HG03108 (cell line): ENCODE results near the gene CEP295NL.
"Not testable (repeated sequence)": the region's sequence is repeated elsewhere in the genome, so short reads cannot be mapped to it uniquely, and the experiment has no call there.

Experiments
- ATAC-seq: cut with Tn5 transposase; IDR thresholded peaks from one replicate; pipeline ENCODE4 v1.9.1; 2021; ENCODE audit warnings: moderate library complexity; ENCODE audit not compliant: unreplicated experiment

CEP295NL gene

DNA sequence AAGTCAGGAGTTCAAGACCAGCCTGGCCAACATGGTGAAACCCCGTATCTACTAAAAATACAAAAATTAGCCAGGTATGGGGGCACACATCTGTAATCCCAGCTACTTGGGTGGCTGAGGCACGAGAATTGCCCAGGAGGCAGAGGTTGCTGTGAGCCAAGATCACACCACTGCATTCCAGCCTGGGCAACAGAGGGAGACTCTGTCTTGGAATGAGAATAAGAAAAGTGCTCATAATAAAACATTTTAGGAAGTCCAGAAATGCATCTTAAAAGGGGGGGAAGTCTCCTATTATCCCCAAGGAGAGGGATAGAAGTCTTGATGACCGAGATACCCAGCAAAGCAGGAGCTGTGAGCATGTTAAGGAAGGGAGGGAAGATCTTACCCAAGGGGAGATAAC is 36.0 kb downstream of the CEP295NL start:
- not testable (repeated sequence) for ATAC-seq

DNA sequence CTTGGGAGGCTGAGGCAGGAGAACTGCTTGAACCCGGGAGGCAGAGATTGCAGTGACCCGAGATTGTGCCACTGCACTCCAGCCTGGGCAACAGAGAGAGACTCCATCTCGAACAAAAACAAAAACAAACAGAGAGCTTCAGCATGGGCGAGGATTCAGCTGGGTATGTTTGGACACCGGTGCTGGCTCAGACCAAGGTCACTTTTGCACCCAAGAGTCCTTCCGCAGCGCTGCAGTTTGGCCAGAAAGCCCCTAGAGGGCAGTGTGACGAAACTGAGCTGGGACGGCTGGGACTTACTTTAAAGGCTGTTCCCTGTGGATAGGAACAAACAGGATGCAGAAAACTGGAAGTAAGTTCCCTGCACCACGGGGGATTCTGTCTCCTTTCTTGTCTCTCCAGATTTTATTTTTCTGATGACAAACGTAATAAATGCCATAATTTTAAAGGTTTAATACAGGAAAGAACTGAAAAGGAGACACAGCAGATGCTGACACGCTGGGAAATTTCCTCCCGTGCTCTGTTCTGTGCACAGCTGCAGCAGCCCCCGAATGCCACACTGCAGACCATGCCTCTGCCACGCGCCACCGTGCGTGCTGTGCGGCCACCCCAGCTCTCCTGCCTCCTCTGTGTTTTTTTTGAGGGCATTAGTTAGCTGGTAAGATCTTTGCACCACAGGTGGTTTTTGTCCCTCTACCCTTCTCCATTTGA is 37.2 kb downstream of the CEP295NL start:
- ATAC-seq: no peak

DNA sequence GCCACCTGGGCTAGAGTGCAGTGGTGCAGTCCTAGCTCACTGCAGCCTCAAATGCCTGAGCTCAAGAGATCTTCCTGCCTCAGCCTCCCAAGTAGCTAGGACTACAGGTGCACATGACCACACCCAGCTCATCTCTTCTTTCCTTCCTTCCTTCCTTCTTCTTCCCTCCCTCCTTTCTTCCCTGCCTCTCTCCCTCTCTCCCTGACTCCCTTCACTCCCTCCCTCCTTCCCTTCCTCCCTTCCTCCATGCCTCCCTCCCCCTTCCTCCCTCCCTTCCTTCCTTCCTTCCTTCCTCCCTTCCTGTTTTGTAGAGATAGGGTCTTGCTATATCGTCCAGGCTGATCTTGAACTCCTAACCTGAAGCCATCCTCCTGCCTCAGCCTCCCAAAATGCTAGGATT is 38.9 kb downstream of the CEP295NL start:
- ATAC-seq: no peak

DNA sequence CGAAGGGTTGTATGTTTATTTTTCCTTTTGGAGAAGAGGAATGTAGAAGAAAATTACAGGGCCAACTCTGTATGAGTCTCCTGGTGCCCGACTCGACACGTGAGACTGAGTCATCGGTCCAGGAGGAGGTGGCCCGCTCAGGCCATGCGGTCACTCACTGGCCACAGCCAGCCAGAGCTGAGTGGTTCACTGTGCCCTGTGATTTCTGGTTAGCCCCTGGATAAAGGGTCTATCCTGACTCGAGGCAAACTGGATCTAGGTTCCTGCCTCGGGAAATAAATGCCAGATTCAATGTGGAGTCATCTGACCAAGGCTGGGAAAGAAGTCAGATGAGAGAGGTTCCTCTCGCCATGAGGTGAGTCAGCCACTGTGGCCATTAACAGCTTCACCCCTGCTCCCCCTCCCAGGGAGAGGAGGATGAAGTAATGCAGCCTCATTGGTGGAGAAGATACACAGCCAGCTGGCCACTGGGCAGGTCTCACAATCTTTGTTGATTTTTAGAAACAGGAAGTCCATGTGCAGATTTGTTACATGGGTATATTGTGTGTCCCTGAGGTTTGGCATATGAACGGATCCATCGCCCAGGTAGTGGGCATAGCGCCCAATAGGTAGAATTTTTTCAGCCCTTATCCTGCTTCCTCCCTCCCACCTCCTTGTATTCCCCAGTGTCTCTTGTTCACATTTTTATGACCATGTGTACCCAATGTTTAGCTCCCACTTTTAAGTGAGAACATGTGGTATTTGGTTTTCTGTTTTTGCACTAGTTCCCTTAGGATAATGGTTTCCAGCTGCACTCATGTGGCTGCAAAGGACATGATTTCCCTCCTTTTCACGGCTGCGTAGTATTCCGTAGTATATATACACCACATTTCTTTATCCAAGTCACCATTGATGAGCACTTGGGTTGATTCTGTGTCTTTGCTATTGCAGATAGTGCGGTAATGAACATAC is 40.7 kb downstream of the CEP295NL start:
- no peak for ATAC-seq

DNA sequence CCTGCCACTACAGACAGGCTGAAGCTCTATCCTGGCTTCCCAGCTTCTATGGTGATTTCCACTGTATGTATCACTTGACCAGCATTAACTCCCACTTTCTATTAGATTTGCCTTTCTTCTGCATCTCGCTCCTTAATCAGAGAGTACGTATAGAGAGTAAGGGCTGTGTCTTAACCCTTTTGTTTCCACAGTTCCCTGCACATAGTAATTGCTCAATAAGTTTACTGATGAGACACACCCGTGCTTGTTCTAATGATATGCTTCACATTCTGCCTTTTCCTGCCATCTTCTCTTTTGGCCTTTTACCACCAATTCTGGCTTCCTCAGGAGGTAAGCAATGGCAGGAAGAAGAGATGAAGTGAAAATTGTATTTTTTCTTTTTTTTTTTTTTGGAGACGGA is 41.8 kb downstream of the CEP295NL start:
- no peak for ATAC-seq

DNA sequence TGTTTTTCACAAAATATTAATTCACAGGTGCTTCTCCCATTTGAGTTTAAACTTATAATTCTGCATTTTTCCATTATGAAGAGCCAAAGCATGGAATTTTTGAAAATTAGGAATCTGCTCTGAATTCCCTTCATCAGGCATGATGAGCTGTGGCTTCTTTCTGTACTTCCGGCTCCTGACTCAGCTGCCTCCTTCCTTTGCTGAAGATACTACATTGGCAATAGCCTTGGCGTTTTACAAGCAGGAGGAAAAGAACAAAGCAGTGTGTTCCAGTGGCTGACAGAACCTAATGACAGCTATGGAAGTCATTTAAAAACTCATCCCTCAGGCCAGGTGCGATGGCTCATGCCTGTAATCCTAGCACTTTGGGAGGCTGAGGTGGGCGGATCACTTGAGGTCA is 44.0 kb downstream of the CEP295NL start:
- ATAC-seq: no peak

DNA sequence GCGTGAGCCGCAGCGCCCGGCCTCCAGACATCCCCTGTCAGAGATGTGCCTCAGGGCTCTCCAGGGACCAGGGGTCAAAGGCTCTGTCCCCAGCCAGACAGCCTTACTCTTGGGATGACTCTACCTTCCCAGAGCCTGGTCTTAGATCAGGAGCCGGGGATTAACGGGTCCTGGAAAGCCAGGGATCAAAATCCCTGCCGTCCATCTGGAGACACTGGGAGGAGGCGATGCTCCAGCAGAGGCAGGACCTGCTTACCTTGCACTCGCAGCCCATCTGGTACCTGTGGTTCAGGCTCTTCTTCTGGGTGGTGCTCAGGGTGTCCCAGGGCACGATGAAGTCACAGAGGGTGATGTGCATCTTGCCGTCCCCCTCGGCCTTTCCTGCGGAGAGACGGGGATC is 45.7 kb downstream of the CEP295NL start:
- ATAC-seq: no peak

DNA sequence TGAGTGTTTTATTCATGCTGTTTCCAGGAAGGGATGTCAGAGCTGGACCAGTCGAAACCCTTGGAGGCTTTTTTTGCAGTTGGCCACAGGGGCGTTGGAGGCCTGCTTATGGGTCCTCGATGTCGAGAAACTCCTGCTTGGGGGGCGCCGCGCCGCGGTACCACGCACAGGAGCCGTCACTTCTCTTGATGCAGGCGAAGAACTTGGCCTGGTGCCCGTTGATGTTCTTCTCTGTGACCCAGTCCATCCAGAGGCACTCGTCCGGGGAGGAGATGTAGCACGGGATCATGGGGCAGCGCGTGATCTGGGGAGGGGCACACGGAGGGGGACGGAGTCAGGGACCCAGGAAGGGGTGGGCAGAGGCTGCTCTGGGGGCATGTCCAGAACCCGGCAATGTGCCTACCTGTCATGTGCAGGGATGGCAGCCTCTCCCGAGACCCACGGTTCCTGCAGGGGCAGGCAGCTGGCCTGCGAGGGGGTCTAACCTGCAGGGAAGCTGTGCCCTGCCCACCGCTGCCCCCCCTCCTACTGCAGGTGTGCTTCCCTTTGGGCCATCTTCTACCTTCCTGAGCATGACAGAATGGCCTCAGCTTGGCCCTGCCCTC is 47.3 kb downstream of the CEP295NL start:
- ATAC-seq: no peak

DNA sequence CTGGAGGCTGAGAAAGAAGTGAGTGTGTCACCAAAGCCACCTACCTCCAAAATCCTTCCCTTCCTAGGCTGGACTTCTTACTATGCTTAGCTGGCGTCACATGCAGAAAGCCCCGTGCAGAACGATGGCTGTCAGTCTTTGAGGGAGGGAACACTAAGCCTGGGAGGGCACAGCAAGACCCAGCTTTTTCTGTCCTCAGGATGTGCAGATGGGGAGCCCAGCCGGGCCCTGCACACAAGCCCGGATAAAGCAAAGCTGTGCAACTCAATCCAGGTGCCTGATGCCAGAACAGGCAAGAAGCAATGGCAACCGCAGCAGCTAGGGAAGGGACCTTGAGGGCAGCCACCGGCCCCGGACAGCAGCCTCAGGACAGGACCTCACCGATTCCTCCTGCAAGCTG is 48.5 kb downstream of the CEP295NL start:
- ATAC-seq: no peak

DNA sequence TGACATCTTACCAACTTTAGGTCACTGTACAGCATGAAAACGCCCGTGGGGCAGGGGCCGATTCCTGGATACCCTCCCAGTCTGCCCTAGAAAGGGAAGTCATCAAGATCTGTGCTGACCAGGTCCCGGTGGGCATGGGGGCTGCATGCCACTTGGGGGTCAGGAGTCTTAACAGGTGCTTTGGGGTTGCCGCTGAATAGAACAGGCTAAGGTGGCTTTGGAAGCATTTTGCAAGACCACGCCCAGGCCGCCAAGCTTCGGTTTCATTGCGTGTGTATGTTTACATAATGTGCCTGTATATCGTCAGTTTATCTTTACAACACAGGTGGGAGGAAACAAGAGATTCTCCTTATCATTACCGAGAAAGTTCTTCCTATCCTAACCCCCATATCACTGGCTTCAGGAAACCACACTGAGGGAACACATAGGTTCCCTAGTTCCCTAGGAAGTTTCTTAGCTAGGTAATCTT is 49.0 kb downstream of the CEP295NL start:
- no peak for ATAC-seq

DNA sequence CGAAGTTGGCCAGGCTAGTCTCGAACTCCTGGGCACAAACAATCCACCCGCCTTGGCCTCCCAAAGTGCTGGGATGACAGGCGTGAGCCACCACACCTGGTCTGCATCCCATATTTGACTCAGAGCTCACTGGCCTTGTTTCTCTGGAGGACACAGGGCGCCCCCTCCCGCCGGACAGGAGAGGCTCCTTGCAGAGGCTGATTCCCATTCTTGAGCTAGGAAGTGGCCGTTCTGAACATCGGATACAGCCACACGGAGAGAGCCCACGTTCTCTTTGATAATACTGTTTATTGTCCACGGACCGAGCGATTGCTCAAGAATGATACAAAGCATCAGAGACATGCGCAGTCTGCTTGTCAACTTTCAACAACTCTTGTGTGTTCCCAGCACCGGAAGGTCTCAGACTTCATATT is 50.3 kb downstream of the CEP295NL start:
- ATAC-seq: no peak

DNA sequence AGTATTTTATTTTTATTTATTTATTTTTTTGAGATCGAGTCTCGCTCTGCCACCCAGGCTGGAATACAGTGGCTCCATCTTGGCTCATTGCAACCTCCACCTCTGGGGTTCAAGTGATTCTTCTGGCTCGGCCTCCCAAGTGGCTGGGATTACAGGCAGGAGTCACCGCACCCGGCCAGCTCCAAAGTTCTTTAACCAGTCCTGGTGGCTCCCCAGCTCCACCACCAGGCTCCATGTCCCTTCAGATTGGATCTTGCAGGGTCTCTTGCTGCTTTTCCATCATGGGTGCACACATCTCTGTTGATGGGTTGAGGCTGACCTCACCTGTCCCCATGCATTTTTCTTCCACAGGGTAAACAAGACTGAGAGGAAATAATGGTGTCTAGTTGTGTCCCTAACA is 54.0 kb downstream of the CEP295NL start:
- ATAC-seq: no peak

DNA sequence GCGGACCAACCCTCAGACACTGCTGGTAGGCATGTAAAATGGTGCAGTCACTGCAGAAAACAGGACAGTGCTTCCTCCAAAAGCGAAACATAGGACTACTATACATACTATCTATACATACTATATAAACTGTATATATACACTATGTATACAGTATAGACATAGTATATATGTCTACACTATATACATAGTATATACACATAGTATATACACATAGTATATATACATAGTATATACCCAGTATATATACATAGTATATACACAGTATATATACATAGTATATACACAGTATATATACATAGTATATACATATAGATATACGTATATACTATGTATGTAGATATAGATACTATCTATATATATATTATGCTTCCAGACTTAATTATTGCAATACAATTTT is 55.9 kb downstream of the CEP295NL start:
- ATAC-seq: no peak

DNA sequence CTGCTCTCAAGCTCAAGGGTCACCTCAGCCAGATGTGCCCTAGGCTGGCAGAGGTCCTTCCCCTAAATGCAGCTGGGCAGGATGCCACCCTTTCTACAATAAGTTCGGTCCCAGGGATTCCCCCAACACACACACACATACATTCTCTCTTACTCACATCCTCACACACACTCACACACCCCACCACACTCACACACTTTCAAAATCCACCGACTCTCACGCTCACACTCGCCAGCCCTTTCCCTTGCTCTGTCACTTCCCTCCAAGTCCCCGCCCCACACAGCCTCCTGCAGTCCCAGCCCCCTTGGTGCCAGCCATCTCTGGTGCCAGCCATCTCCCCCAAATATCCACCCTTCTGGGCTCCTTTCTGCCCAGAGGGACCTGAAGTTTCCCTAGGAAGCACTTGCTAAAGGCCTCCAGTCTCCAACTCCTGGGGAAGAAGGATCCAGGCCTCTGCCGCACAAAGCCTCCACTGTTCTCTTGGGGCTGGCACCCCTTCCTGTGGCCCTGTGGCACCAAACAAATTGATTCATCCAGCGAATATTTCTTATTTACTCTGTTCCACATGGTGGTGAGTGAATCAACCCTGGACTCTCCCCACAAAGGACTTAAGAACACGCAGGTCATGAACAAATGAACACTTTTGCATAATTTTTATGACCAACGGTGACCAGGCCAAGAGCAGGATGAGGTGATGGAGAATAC is 58.5 kb downstream of the CEP295NL start:
- no peak for ATAC-seq

DNA sequence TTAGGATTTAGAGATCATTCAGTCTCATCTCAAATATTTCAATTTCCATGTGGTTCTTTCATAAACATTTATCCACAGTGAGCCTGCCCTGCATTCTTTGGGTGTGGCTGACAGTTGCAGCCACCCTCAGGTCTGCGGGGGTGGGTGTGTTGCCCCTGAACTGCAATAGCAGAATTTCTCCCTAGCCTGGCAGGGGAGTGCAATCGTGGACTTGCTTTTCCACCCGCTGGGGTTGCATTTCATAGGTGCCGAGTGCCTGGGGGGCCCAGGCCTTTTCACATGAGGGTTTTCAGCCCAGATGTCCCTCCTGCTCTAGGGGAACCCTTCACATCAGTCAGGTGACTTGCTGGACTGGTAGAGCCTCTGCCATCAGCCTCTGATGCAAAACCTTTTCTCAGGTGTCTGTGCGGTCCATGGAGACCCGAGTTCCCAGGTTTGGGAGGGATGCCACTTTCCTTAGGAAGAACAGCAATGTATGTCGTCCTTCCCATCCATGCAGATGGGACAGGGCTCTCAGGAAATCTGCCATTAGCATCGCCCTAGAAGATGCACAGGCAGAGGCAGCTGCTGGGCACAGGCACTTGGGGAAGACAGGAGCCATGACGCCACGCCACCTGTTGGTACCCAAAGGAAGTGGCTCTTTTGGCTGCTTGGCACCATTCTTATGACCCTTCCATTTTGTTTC is 60.0 kb downstream of the CEP295NL start:
- no peak for ATAC-seq

DNA sequence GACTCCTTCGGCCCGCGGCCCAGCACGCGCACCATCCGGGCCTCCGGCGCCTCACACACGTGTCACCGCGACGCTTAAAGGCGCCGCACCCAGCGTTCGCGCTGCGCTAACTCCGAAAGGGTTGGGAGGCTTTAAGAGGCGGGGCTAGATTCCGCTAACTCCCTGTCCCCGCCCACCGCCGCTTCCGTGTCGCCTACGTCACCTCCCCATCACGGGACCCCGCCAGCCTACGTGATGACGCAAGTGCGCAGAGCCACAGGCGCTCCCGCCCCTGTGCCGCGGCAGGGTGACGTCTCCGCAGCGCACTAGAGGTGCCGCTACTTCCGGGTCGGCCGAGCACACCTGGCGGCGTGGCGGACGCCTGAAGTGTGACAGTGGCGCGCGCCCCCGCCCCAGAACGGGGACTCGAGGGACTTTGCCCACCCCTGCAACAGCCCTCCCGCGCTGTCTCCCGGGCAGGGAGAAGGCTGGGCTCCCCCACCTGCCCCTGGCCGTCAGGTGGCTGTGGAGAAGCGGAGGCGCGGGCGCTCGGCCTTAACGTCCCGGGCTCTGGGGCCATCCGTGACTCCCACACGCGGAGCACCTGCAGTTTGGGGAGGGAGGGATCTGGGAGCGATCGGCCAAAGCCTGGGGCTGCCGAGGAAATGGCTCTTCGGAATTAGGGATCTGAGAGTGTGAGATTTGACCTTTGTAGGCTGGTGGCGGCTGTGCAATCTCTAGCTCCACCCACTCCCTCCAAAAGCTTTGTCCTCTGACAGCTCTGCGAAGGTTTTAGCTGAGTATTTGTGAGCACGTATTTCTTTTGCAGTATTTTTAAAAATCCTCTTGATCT is 62.0 kb downstream of the CEP295NL start, which contains the start of gene USP36:
USP36 (minus strand) TSS at position 35 of the 832 bp plus-strand sequence. CDS start 4,451 bp downstream, outside the sequence.
- ATAC-seq: peak; percentile 86
